Right atrium auricular region (tissue), 2 donors: ENCODE measurements around the gene PLA2G4D. TPM values are rescaled to one million over a fixed set of nuclear protein-coding genes. Genes with fewer than 3 reads are reported as not detected.
A peak's percentile ranks its signal among the peaks of the same experiment; 100 is the strongest.

Experiments
- DNase-seq: peaks from one replicate; pipeline ENCODE4 v3.0.0-alpha.2; 2019; ENCODE audit warnings: low spot score
- H3K27ac ChIP-seq, 2 donors: fragments of 200-600 bp; sonication (generic); 1 replicate in 1 of 2; 2 replicates in 1 of 2; pipeline ENCODE4 v1.5.1; 2016 to 2019
- H3K27me3 ChIP-seq, 2 donors: fragments of 200-600 bp; sonication (generic); one replicate each; pipeline versions ENCODE4 v1.5.1 to v1.6.0; 2017 to 2019
- H3K36me3 ChIP-seq: fragments of 200-600 bp; sonication (generic); one replicate; pipeline ENCODE4 v1.5.1; 2016
- H3K4me1 ChIP-seq, 2 donors: fragments of 200-600 bp; sonication (generic); one replicate each; pipeline versions ENCODE4 v1.5.1 to v1.6.0; 2017 to 2019
- H3K4me3 ChIP-seq, 2 donors: fragments of 200-600 bp; sonication (generic); 1 replicate in 1 of 2; 2 replicates in 1 of 2; pipeline ENCODE4 v1.5.1; 2017 to 2019; ENCODE audit warnings: mild to moderate bottlenecking in 1 of 2, moderate library complexity in 1 of 2
- H3K9me3 ChIP-seq, 2 donors: fragments of 200-600 bp; sonication (generic); one replicate each; pipeline ENCODE4 v1.5.1; 2019
- total RNA-seq, 2 donors: library from RNA; depleted of rRNA; stranded (reverse); fragments of >200 nt; gene quantifications; one replicate each; pipeline ENCODE4 v1.1.0, GENCODE V29; 2016
- TF ChIP-seq, protein P1 (sequence below), 2 donors: fragments of 200-600 bp; sonication (generic); IDR thresholded peaks; one replicate each; pipeline ENCODE4 v1.5.1; 2019; ENCODE audit warnings: antibody characterized with exemption in 2 of 2

The PLA2G4D gene
- total RNA-seq, 2 donors from 2014 or later: not detected

DNA sequence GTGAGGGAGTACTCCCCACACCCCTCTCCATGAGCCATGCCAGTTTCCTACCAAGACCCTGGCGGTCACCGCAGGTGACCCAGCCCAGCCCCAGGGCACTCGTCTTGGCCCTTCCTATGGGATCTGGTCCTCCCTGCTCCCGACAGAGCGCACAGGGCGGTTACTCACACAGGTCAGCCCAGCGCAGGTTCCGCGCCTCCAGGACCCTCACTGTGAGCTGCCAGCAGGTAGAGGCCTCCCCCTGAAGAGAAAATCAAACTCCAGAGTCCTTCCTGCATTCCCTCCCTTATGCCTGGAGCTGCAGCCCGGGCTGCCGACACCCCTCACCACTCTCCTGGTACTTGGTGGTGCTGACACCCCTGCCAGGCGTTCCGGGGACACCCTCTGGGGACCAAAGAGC, 6.9 kb downstream of the PLA2G4D start:
- Histone ChIP-seq H3K27ac (no peak overlapping the region), H3K27me3 (no peaks in the 10 kb centered on the region), H3K9me3 (no peaks in the 10 kb centered on the region), H3K4me1 (no peaks in the 10 kb centered on the region), H3K36me3 (no peaks in the 10 kb centered on the region), H3K4me3 (no peak overlapping the region)
- TF ChIP-seq, protein P1, sequence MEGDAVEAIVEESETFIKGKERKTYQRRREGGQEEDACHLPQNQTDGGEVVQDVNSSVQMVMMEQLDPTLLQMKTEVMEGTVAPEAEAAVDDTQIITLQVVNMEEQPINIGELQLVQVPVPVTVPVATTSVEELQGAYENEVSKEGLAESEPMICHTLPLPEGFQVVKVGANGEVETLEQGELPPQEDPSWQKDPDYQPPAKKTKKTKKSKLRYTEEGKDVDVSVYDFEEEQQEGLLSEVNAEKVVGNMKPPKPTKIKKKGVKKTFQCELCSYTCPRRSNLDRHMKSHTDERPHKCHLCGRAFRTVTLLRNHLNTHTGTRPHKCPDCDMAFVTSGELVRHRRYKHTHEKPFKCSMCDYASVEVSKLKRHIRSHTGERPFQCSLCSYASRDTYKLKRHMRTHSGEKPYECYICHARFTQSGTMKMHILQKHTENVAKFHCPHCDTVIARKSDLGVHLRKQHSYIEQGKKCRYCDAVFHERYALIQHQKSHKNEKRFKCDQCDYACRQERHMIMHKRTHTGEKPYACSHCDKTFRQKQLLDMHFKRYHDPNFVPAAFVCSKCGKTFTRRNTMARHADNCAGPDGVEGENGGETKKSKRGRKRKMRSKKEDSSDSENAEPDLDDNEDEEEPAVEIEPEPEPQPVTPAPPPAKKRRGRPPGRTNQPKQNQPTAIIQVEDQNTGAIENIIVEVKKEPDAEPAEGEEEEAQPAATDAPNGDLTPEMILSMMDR (IDR thresholded peaks at IDR 0.05): no peak
- no peak for DNase-seq

DNA sequence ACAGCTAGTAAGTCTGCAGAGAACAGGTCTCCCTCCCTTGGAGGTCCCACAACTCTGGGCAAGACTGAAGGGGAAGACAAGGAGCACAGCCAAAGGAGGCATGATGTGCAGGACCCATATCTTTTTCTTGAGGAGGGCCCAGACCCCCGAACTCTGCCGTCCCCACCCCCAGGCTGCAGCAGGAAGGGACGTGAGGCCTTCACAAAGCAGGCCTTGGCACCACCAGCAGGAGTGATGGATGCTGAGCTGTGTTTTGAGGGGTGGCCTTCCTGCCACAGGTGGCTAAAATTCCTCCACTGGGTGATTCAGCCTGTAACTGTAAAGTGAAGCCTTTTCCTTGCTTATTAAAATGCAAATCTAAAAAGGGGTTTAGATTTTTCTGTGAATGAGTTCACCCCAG, 8.6 kb downstream of the PLA2G4D start:
- Histone ChIP-seq H3K27me3 (no peaks in the 10 kb centered on the region), H3K9me3 (no peaks in the 10 kb centered on the region), H3K4me1 (peaks cover 0 to 1% of the 10 kb centered on the region in 2 donors), H3K27ac (no peak overlapping the region), H3K36me3 (no peaks in the 10 kb centered on the region), H3K4me3 (no peak overlapping the region)
- DNase-seq: no peak
- TF ChIP-seq, protein P1 (IDR thresholded peaks at IDR 0.05): no peak

DNA sequence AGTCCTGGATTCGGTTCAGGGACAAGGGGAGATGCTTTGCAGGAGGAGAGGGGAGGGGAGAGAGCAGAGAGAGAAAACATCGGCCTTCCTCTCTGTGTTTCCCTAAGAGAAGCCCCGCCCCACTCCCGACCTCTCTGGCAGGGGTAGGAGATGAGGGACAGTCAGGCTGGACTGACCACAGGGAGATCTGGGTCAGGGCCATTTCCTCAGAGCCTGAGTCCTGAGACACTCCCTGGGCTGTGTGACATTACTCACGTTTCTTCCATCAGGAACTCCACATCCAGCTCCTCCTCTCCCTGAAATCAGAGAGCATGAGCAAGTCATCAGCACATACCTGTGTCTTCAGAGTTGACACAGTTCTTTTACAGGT, 9.1 kb downstream of the PLA2G4D start:
- Histone ChIP-seq H3K36me3 (no peaks in the 10 kb centered on the region), H3K27ac (no peak overlapping the region), H3K4me3 (no peak overlapping the region), H3K27me3 (no peaks in the 10 kb centered on the region), H3K9me3 (no peaks in the 10 kb centered on the region), H3K4me1 (peaks cover 0 to 3% of the 10 kb centered on the region in 2 donors)
- DNase-seq: no peak
- TF ChIP-seq, protein P1 (IDR thresholded peaks at IDR 0.05): no peak

DNA sequence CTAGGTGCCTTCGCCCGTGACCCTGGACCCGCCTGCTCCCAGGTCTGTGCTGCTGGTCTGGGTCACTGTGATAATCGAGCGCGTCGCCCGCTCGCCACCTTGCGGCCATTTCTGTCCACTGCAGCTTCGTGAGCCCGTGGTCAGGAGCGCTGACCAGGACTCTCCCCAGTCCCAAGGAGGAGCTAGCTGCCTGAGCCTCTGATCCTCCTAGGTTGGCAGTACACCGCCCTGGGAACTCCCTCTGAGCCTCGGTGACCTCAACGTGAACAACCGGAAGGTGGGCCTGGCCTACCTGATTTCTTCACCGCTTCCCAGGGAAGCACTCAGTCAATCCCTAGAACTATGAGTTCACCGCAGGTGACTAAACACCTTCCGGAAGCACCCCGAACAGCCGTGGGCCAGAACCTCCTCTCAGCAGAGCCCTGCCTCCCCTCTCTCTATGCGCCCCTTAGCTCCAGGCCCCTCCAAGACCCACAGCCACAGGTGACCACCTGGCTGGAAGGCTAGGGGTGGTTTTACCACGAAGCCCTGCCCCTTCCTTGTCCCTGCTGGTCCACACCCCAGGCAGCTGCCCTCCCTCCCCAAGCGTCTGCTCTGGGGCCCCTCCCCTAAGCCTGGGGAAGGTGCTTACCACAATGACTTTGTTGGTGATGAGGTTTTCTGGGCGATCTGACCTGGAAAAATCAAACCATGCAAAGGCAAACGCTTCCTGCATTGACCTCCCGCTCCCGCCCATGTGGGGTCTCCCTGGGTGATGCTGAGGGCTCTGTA, 9.7 kb downstream of the PLA2G4D start:
- DNase-seq: peak; percentile 63
- Histone ChIP-seq H3K27ac (no peak overlapping the region), H3K4me1 (peaks cover 0 to 3% of the 10 kb centered on the region in 2 donors), H3K27me3 (no peaks in the 10 kb centered on the region), H3K4me3 (no peak overlapping the region), H3K36me3 (no peaks in the 10 kb centered on the region), H3K9me3 (no peaks in the 10 kb centered on the region)
- TF ChIP-seq, protein P1 (IDR thresholded peaks at IDR 0.05): peak; percentile 94 to 96

DNA sequence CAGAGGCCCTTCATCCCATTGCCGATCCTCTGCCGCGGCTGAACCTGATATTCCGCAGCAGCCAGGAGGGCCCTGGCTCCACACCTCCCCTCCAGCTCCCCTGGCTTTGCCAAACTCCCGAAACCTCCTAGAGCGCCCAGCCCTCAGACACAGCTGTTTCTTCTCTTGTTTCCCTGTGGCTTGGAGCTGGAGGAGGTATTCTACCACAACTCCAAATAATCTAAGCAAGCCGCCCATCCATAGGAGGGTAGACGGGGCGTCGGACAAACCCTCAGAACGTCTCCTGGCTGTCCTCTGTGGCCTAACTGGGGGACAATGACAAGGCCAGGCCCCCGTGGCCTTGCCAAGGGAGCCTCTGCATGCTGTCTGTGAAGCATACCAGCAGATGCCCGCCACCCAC, 10.4 kb downstream of the PLA2G4D start:
- Histone ChIP-seq H3K4me1 (peaks cover 0 to 3% of the 10 kb centered on the region in 2 donors), H3K9me3 (no peaks in the 10 kb centered on the region), H3K27me3 (no peaks in the 10 kb centered on the region), H3K36me3 (no peaks in the 10 kb centered on the region), H3K4me3 (no peak overlapping the region), H3K27ac (no peak overlapping the region)
- TF ChIP-seq, protein P1 (IDR thresholded peaks at IDR 0.05): no peak
- DNase-seq: no peak

DNA sequence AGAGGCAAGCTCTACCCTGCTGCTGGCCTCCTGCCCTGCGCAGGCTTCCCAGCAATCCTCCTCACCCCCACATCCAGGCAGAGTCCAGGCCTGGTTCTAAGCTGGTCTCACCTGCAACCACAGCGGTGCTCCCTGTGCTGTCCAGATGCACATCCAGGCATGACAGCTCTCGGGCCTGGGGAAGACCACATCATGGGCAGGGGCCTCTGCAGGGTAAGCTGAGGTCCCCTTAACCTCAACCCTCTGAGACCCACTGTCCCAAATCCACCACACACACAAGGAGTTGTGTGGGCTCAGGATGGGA, 10.8 kb downstream of the PLA2G4D start:
- H3K27ac ChIP-seq: no peak overlapping the region
- H3K27me3 ChIP-seq: no peaks in the 10 kb centered on the region
- H3K4me1 ChIP-seq: peaks cover 0 to 3% of the 10 kb centered on the region in 2 donors
- H3K9me3 ChIP-seq: no peaks in the 10 kb centered on the region
- no peak overlapping the region for H3K4me3 ChIP-seq
- no peak for DNase-seq
- TF ChIP-seq, protein P1 (IDR thresholded peaks at IDR 0.05): no peak
- no peaks in the 10 kb centered on the region for H3K36me3 ChIP-seq
